CD4-positive, CD25-positive, alpha-beta regulatory T cell (primary cell): ENCODE results near the gene RPS15. TPM values are rescaled to one million over a fixed set of nuclear protein-coding genes. Genes with fewer than 3 reads are reported as not detected.
A peak's percentile ranks its signal among the peaks of the same experiment; 100 is the strongest.

Source experiments
- ATAC-seq, 2 donors: fragments of 150-1000 bp; cut with Tn5 transposase; one replicate each; pipeline ENCODE4 v1.10.0; 2021; ENCODE audit warnings: low read depth in 2 of 2, moderate number of reproducible peaks in 2 of 2, moderate library complexity in 1 of 2
- DNase-seq, 3 donors: peaks; one replicate each; pipeline versions ENCODE4 v3.0.0 to v3.0.0-alpha.2; 2012 to 2022; ENCODE audit warnings: mixed read lengths in 1 of 3
- H3K27ac ChIP-seq: one replicate; pipeline ENCODE4 v1.7.0; 2013; ENCODE audit warnings: mild to moderate bottlenecking, low read length; ENCODE audit not compliant: insufficient read depth, poor library complexity, severe bottlenecking
- H3K27me3 ChIP-seq: one replicate; pipeline ENCODE4 v1.7.0; 2013; ENCODE audit warnings: low read length; ENCODE audit not compliant: control insufficient read depth, insufficient read depth
- H3K36me3 ChIP-seq: one replicate; pipeline ENCODE4 v1.7.0; 2013; ENCODE audit warnings: mild to moderate bottlenecking, low read length, moderate library complexity; ENCODE audit not compliant: control insufficient read depth, insufficient read depth
- H3K4me1 ChIP-seq: 2 replicates; pipeline ENCODE4 v1.7.0; 2013; ENCODE audit warnings: mild to moderate bottlenecking, low read length; ENCODE audit not compliant: insufficient read depth, control insufficient read depth, poor library complexity, severe bottlenecking
- H3K4me3 ChIP-seq: one replicate; pipeline ENCODE4 v1.7.0; 2013; ENCODE audit warnings: low read depth, mild to moderate bottlenecking, low read length, moderate library complexity
- H3K9me3 ChIP-seq, 2 experiments: 1 replicate in 1 of 2; 2 replicates in 1 of 2; pipeline ENCODE4 v1.7.0; 2013; ENCODE audit warnings: low read length in 2 of 2, mild to moderate bottlenecking in 1 of 2, moderate library complexity in 1 of 2; ENCODE audit not compliant: control insufficient read depth in 2 of 2
- H3K27ac Mint-ChIP-seq, 3 donors: one replicate each; pipeline ENCODE4 v1.8.0; 2020 to 2022; ENCODE audit warnings: mild to moderate bottlenecking in 3 of 3, mixed read lengths in 3 of 3, moderate library complexity in 2 of 3
- H3K27me3 Mint-ChIP-seq: one replicate; pipeline ENCODE4 v1.8.0; 2022; ENCODE audit warnings: mild to moderate bottlenecking, mixed read lengths
- H3K36me3 Mint-ChIP-seq: one replicate; pipeline ENCODE4 v1.8.0; 2020; ENCODE audit warnings: mixed read lengths
- H3K4me1 Mint-ChIP-seq, 4 donors: one replicate each; pipeline ENCODE4 v1.8.0; 2020 to 2022; ENCODE audit warnings: mixed read lengths in 4 of 4, mild to moderate bottlenecking in 1 of 4
- H3K4me3 Mint-ChIP-seq, 4 donors: one replicate each; pipeline ENCODE4 v1.8.0; 2020 to 2022; ENCODE audit warnings: mild to moderate bottlenecking in 4 of 4, mixed read lengths in 4 of 4, moderate library complexity in 3 of 4
- H3K9me3 Mint-ChIP-seq, 7 donors: one replicate each; pipeline ENCODE4 v1.8.0; 2020 to 2022; ENCODE audit warnings: mixed read lengths in 7 of 7, mild to moderate bottlenecking in 3 of 7, moderate library complexity in 2 of 7
- polyA plus RNA-seq, 4 donors: library from polyadenylated mRNA; unstranded; fragments of 300-500 nt; fragmentation: Illumina TruSeq; gene quantifications; one replicate each; pipeline ENCODE4 v1.2.3, GENCODE V29; 2021
- total RNA-seq: library from RNA; stranded (reverse); gene quantifications from one replicate; pipeline ENCODE4 v1.2.3, GENCODE V29; 2022

Gene RPS15
- total and polyA plus RNA-seq, 5 donors from 2014 or later: 1,352 to 3,453 (median 2,915) TPM

DNA sequence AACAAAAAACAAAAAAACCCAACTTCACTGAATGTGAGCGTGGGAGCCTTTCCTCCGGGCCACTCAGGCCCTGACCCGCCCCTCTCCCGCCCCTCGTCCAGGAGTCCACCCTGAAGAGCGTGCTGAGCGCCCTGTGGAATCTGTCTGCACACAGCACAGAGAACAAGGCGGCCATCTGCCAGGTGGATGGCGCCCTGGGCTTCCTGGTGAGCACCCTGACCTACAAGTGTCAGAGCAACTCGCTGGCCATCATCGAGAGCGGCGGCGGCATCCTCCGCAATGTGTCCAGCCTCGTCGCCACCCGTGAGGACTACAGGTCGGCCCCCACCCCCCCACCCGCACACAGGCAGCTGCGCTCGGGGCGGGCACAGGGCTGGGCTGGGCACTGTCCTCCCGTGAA is 23.7 kb downstream of the RPS15 start:
- no peaks in the 10 kb centered on the region for H3K27me3 ChIP-seq
- no peak for ATAC-seq
- H3K27me3 Mint-ChIP-seq: peaks cover 24% of the 10 kb centered on the region
- H3K27ac ChIP-seq: no peak overlapping the region
- H3K9me3 ChIP-seq: no peaks in the 10 kb centered on the region
- no peak overlapping the region for H3K4me3 Mint-ChIP-seq
- H3K9me3 Mint-ChIP-seq: no peaks in the 10 kb centered on the region
- H3K4me1 ChIP-seq: peaks cover 13% of the 10 kb centered on the region
- H3K36me3 Mint-ChIP-seq: no peaks in the 10 kb centered on the region
- H3K36me3 ChIP-seq: peaks cover 4% of the 10 kb centered on the region
- DNase-seq: no peak
- peaks cover 0 to 9% (median 0%) of the 10 kb centered on the region in 4 donors for H3K4me1 Mint-ChIP-seq
- H3K27ac Mint-ChIP-seq: no peak overlapping the region
- H3K4me3 ChIP-seq: no peak overlapping the region

DNA sequence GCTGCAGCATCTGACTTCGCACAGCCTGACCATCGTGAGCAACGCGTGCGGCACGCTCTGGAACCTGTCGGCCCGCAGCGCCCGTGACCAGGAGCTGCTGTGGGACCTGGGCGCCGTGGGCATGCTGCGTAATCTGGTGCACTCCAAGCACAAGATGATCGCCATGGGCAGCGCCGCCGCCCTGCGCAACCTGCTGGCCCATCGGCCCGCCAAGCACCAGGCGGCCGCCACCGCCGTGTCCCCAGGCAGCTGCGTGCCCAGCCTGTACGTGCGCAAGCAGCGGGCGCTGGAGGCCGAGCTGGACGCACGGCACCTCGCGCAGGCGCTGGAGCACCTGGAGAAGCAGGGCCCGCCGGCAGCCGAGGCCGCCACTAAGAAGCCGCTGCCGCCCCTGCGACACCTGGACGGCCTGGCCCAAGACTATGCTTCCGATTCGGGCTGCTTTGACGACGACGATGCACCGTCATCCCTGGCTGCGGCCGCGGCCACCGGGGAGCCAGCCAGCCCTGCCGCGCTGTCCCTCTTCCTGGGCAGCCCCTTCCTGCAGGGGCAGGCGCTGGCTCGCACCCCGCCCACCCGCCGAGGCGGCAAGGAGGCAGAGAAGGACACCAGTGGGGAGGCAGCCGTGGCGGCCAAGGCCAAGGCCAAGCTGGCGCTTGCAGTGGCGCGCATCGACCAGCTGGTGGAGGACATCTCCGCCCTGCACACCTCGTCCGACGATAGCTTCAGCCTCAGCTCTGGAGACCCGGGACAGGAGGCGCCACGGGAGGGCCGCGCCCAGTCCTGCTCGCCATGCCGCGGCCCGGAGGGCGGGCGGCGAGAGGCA is 27.2 kb downstream of the RPS15 start:
- H3K4me3 Mint-ChIP-seq: no peak overlapping the region
- no peaks in the 10 kb centered on the region for H3K9me3 Mint-ChIP-seq
- H3K4me1 Mint-ChIP-seq: peaks cover 0 to 4% (median 0%) of the 10 kb centered on the region in 4 donors
- Histone ChIP-seq H3K27me3 (no peaks in the 10 kb centered on the region), H3K4me3 (no peak overlapping the region), H3K9me3 (no peaks in the 10 kb centered on the region), H3K36me3 (peaks cover 4% of the 10 kb centered on the region), H3K4me1 (peaks cover 41% of the 10 kb centered on the region), H3K27ac (no peak overlapping the region)
- peak in 1 of 2 donors; percentile 13 for ATAC-seq
- DNase-seq: peak in 2 of 3 donors; percentile 40 to 51
- no peaks in the 10 kb centered on the region for H3K36me3 Mint-ChIP-seq
- no peak overlapping the region for H3K27ac Mint-ChIP-seq
- peaks cover 5% of the 10 kb centered on the region for H3K27me3 Mint-ChIP-seq

DNA sequence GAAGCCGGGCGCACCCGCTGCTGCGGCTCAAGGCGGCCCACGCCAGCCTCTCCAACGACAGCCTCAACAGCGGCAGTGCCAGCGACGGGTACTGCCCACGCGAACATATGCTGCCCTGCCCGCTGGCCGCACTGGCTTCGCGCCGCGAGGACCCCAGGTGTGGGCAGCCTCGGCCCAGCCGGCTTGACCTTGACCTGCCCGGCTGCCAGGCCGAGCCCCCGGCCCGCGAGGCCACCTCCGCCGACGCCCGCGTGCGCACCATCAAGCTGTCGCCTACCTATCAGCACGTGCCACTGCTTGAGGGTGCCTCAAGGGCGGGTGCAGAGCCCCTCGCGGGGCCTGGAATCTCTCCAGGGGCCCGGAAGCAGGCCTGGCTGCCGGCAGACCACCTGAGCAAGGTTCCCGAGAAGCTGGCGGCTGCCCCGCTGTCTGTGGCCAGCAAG is 27.8 kb downstream of the RPS15 start:
- H3K27ac Mint-ChIP-seq: no peak overlapping the region
- H3K36me3 Mint-ChIP-seq: no peaks in the 10 kb centered on the region
- peaks cover 0 to 4% (median 0%) of the 10 kb centered on the region in 4 donors for H3K4me1 Mint-ChIP-seq
- DNase-seq (no peak), ATAC-seq (no peak)
- no peak overlapping the region for H3K27ac ChIP-seq
- no peaks in the 10 kb centered on the region for H3K9me3 ChIP-seq
- H3K4me3 ChIP-seq: no peak overlapping the region
- no peaks in the 10 kb centered on the region for H3K36me3 ChIP-seq
- peaks cover 47% of the 10 kb centered on the region for H3K4me1 ChIP-seq
- no peaks in the 10 kb centered on the region for H3K9me3 Mint-ChIP-seq
- no peaks in the 10 kb centered on the region for H3K27me3 ChIP-seq
- H3K27me3 Mint-ChIP-seq: peaks cover 5% of the 10 kb centered on the region
- no peak overlapping the region for H3K4me3 Mint-ChIP-seq

DNA sequence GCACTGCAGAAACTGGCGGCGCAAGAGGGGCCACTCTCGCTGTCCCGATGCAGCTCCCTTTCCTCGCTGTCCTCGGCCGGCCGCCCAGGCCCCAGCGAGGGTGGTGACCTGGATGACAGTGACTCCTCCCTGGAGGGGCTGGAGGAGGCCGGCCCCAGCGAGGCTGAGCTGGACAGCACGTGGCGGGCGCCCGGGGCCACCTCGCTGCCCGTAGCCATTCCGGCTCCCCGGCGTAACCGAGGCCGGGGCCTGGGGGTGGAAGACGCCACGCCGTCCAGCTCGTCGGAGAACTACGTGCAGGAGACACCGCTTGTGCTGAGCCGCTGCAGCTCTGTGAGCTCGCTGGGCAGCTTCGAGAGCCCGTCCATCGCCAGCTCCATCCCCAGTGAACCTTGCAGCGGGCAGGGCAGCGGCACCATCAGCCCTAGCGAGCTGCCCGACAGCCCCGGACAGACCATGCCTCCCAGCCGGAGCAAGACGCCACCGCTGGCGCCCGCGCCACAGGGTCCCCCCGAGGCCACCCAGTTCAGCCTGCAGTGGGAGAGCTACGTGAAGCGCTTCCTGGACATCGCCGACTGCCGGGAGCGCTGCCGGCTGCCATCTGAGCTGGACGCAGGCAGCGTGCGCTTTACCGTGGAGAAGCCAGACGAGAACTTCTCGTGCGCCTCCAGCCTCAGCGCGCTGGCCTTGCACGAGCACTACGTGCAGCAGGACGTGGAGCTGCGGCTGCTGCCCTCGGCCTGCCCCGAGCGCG is 28.4 kb downstream of the RPS15 start:
- H3K4me3 Mint-ChIP-seq: no peak overlapping the region
- H3K9me3 Mint-ChIP-seq: no peaks in the 10 kb centered on the region

DNA sequence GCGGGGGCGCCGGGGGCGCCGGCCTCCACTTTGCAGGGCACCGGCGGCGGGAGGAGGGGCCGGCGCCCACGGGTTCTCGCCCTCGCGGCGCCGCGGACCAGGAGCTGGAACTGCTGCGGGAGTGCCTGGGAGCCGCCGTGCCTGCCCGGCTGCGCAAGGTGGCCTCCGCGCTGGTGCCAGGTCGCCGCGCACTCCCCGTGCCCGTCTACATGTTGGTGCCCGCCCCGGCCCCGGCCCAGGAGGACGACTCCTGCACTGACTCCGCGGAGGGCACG is 29.0 kb downstream of the RPS15 start:
- H3K9me3 ChIP-seq: no peaks in the 10 kb centered on the region
- H3K27ac ChIP-seq: no peak overlapping the region
- peaks cover 5% of the 10 kb centered on the region for H3K27me3 Mint-ChIP-seq
- no peak overlapping the region for H3K27ac Mint-ChIP-seq
- H3K4me3 Mint-ChIP-seq: no peak overlapping the region
- no peak overlapping the region for H3K4me3 ChIP-seq
- H3K36me3 ChIP-seq: no peaks in the 10 kb centered on the region
- no peaks in the 10 kb centered on the region for H3K27me3 ChIP-seq
- DNase-seq: no peak
- H3K36me3 Mint-ChIP-seq: no peaks in the 10 kb centered on the region
- no peaks in the 10 kb centered on the region for H3K9me3 Mint-ChIP-seq
- peaks cover 56% of the 10 kb centered on the region for H3K4me1 ChIP-seq
- no peak for ATAC-seq
- peaks cover 0 to 14% (median 0%) of the 10 kb centered on the region in 4 donors for H3K4me1 Mint-ChIP-seq

More for the DNA sequence above, 28.4 kb downstream of the RPS15 start:
- peaks cover 0 to 9% (median 0%) of the 10 kb centered on the region in 4 donors for H3K4me1 Mint-ChIP-seq
- Histone ChIP-seq H3K4me1 (peaks cover 53% of the 10 kb centered on the region), H3K9me3 (no peaks in the 10 kb centered on the region), H3K27me3 (no peaks in the 10 kb centered on the region), H3K36me3 (no peaks in the 10 kb centered on the region), H3K27ac (no peak overlapping the region), H3K4me3 (no peak overlapping the region)
- DNase-seq (no peak), ATAC-seq (no peak)
- H3K36me3 Mint-ChIP-seq: no peaks in the 10 kb centered on the region
- H3K27ac Mint-ChIP-seq: no peak overlapping the region
- peaks cover 5% of the 10 kb centered on the region for H3K27me3 Mint-ChIP-seq

DNA sequence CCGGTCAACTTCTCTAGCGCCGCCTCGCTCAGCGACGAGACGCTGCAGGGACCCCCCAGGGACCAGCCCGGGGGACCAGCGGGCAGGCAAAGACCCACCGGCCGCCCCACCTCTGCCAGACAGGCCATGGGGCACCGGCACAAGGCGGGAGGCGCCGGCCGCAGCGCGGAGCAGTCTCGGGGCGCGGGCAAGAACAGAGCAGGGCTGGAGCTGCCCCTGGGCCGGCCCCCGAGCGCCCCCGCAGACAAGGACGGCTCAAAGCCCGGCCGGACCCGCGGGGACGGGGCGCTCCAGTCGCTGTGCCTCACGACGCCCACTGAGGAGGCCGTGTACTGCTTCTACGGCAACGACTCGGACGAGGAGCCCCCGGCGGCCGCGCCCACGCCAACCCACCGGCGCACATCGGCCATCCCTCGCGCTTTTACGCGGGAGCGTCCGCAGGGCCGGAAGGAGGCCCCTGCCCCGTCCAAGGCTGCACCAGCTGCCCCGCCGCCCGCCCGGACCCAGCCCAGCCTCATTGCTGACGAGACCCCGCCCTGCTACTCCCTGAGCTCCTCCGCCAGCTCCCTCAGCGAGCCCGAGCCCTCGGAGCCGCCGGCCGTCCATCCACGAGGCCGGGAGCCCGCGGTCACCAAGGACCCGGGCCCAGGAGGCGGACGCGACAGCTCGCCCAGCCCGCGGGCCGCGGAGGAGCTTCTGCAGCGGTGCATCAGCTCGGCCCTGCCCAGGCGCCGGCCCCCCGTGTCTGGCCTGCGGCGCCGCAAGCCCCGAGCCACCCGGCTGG is 29.5 kb downstream of the RPS15 start:
- Mint-ChIP-seq H3K4me3 (no peak overlapping the region), H3K27ac (no peak overlapping the region), H3K9me3 (no peaks in the 10 kb centered on the region), H3K27me3 (peaks cover 5% of the 10 kb centered on the region), H3K4me1 (peaks cover 0 to 17% (median 0%) of the 10 kb centered on the region in 4 donors), H3K36me3 (no peaks in the 10 kb centered on the region)
- H3K27me3 ChIP-seq: no peaks in the 10 kb centered on the region
- H3K36me3 ChIP-seq: no peaks in the 10 kb centered on the region
- no peak for ATAC-seq
- H3K9me3 ChIP-seq: no peaks in the 10 kb centered on the region
- no peak for DNase-seq
- H3K27ac ChIP-seq: no peak overlapping the region
- H3K4me3 ChIP-seq: no peak overlapping the region
- H3K4me1 ChIP-seq: peaks cover 56% of the 10 kb centered on the region

DNA sequence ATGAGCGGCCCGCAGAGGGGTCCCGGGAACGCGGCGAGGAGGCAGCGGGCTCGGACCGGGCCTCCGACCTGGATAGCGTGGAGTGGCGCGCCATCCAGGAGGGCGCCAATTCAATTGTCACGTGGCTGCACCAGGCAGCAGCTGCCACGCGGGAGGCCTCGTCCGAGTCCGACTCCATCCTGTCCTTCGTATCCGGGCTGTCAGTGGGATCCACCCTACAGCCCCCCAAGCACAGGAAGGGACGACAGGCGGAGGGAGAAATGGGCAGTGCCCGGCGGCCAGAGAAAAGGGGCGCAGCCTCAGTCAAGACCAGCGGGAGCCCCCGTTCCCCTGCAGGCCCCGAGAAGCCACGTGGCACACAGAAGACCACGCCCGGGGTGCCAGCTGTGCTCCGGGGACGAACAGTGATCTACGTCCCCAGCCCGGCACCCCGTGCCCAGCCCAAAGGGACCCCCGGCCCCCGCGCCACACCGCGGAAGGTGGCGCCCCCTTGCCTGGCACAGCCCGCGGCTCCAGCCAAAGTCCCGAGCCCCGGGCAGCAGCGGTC is 30.2 kb downstream of the RPS15 start:
- H3K4me1 ChIP-seq: peaks cover 56% of the 10 kb centered on the region
- H3K4me3 ChIP-seq: no peak overlapping the region
- no peaks in the 10 kb centered on the region for H3K9me3 ChIP-seq
- H3K27me3 ChIP-seq: no peaks in the 10 kb centered on the region
- Mint-ChIP-seq H3K4me1 (peaks cover 0 to 21% (median 1%) of the 10 kb centered on the region in 4 donors), H3K27ac (no peak overlapping the region), H3K4me3 (peak overlapping the region in 3 of 4 donors; percentile 63 to 75 (median 66)), H3K9me3 (peaks cover 0 to 2% (median 0%) of the 10 kb centered on the region in 7 donors), H3K36me3 (no peaks in the 10 kb centered on the region), H3K27me3 (peaks cover 5% of the 10 kb centered on the region)
- H3K27ac ChIP-seq: no peak overlapping the region
- ATAC-seq: no peak
- no peaks in the 10 kb centered on the region for H3K36me3 ChIP-seq
- no peak for DNase-seq
